Hepatocyte (in vitro differentiated cells): ENCODE measurements around the gene TSPAN16. TPM values are rescaled to one million over a fixed set of nuclear protein-coding genes. Genes with fewer than 3 reads are reported as not detected.

Experiments
- DNase-seq: peaks from one replicate; pipeline ENCODE4 v3.0.0-alpha.2; 2016; ENCODE audit warnings: low spot score
- H2AFZ ChIP-seq: fragments of 200-600 bp; sonication (generic); 2 replicates; pipeline ENCODE4 v1.6.0; 2016; ENCODE audit warnings: antibody characterized with exemption, mild to moderate bottlenecking
- H3K27ac ChIP-seq: fragments of 200-600 bp; sonication (generic); 2 replicates; pipeline ENCODE4 v1.5.1; 2016; ENCODE audit warnings: mild to moderate bottlenecking
- H3K27me3 ChIP-seq: fragments of 200-600 bp; sonication (generic); 2 replicates; pipeline ENCODE4 v1.6.1; 2016
- H3K36me3 ChIP-seq: fragments of 200-600 bp; sonication (generic); replicated peaks from 2 replicates; pipeline ENCODE4 v1.5.1; 2016; ENCODE audit warnings: low read depth; ENCODE audit not compliant: insufficient read depth
- H3K4me1 ChIP-seq: fragments of 200-600 bp; sonication (generic); 2 replicates; pipeline ENCODE4 v1.5.1; 2016; ENCODE audit warnings: mild to moderate bottlenecking, moderate library complexity; ENCODE audit not compliant: insufficient read depth
- H3K4me2 ChIP-seq: fragments of 200-600 bp; sonication (generic); 2 replicates; pipeline ENCODE4 v1.6.0; 2016
- H3K4me3 ChIP-seq: fragments of 200-600 bp; sonication (generic); 2 replicates; pipeline ENCODE4 v1.5.1; 2016; ENCODE audit warnings: mild to moderate bottlenecking
- H3K79me2 ChIP-seq: fragments of 200-600 bp; sonication (generic); 2 replicates; pipeline ENCODE4 v1.6.0; 2017; ENCODE audit warnings: mild to moderate bottlenecking
- H3K9me2 ChIP-seq: fragments of 200-600 bp; sonication (generic); replicated peaks from 2 replicates; pipeline ENCODE4 v1.6.0; 2017; ENCODE audit warnings: mild to moderate bottlenecking; ENCODE audit not compliant: insufficient read depth
- H3K9me3 ChIP-seq: fragments of 200-600 bp; sonication (generic); 2 replicates; pipeline ENCODE4 v1.5.1; 2016; ENCODE audit warnings: low read depth, mild to moderate bottlenecking
- H4K20me1 ChIP-seq: fragments of 200-600 bp; sonication (generic); 2 replicates; pipeline ENCODE4 v1.6.0; 2016; ENCODE audit warnings: mild to moderate bottlenecking; ENCODE audit not compliant: insufficient read depth, poor library complexity, severe bottlenecking
- EZH2 ChIP-seq: fragments of 200-600 bp; sonication (generic); IDR thresholded peaks from 2 replicates; pipeline ENCODE4 v1.6.1; 2016; ENCODE audit warnings: antibody characterized with exemption, mild to moderate bottlenecking, borderline replicate concordance
- EZH2phosphoT487 ChIP-seq: fragments of 200-600 bp; sonication (generic); IDR thresholded peaks from one replicate; pipeline ENCODE4 v1.6.1; 2018; ENCODE audit warnings: antibody characterized with exemption, mild to moderate bottlenecking, low read depth, moderate library complexity; ENCODE audit not compliant: unreplicated experiment, severe bottlenecking
- WGBS: methylation state at CpG from one replicate; pipeline ENCODE4 v1.1.6; 2016; ENCODE audit warnings: low lambda C conversion rate; ENCODE audit errors: missing lambda C conversion rate; 5-methylcytosine and 5-hydroxymethylcytosine counted together
- polyA plus RNA-seq: library from polyadenylated mRNA; unstranded; fragments of >200 nt; fragmentation: Nextera tagmentation; extraction: Ambion mirVana; gene quantifications from 2 replicates; pipeline ENCODE4 v1.2.1, GENCODE V29; 2016
- total RNA-seq: library from RNA; depleted of rRNA; stranded (reverse); fragments of >200 nt; gene quantifications from 2 replicates; pipeline ENCODE4 v1.2.3, GENCODE V29; 2014
- TF ChIP-seq, protein P1 (sequence below): fragments of 200-600 bp; sonication (generic); IDR thresholded peaks from 2 replicates; pipeline ENCODE4 v1.5.1; 2016; ENCODE audit warnings: antibody characterized with exemption, mild to moderate bottlenecking; ENCODE audit not compliant: poor library complexity

The TSPAN16 gene
- total and polyA plus RNA-seq, 2 experiments from 2014 or later = not detected

DNA sequence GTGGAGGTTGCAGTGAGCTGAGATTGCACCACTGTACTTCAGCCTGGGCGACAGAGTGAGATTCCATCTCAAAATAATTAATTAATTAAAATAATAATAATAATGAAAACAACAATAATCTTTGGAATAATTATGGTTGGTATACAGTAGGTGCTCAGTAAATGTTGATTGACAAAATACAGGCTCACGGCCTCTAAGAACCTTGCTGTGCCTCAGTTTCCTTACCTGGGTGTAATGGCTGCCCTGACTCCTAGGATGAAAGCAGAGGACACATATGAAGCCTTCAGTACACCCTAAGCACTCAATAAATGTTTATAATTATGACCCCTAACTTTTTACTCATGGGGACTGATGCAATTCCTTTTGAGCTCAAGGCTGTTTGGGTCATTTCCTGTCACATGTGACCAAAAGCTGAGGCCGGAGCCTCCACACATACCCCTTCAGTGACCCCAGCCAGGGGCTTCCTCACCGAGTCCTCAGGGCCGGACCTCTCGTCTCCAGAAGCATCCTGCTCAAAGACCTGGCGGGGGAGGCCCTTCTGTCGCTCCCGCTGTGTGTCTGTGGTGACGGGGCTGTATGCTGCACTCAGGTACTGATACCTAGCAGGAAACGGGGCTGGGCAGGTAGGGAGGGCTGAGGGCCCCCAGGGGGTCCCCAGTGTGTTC is 44.2 kb upstream of the TSPAN16 start:
- H4K20me1 ChIP-seq = no peaks in the 10 kb centered on the region
- TF ChIP-seq, protein P1, sequence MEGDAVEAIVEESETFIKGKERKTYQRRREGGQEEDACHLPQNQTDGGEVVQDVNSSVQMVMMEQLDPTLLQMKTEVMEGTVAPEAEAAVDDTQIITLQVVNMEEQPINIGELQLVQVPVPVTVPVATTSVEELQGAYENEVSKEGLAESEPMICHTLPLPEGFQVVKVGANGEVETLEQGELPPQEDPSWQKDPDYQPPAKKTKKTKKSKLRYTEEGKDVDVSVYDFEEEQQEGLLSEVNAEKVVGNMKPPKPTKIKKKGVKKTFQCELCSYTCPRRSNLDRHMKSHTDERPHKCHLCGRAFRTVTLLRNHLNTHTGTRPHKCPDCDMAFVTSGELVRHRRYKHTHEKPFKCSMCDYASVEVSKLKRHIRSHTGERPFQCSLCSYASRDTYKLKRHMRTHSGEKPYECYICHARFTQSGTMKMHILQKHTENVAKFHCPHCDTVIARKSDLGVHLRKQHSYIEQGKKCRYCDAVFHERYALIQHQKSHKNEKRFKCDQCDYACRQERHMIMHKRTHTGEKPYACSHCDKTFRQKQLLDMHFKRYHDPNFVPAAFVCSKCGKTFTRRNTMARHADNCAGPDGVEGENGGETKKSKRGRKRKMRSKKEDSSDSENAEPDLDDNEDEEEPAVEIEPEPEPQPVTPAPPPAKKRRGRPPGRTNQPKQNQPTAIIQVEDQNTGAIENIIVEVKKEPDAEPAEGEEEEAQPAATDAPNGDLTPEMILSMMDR = no peak
- TF ChIP-seq EZH2phosphoT487 = no peak
- no peak for TF ChIP-seq EZH2
- H3K36me3 ChIP-seq = no peaks in the 10 kb centered on the region
- no peak overlapping the region for H3K27ac ChIP-seq
- H3K4me1 ChIP-seq = no peaks in the 10 kb centered on the region
- no peaks in the 10 kb centered on the region for H3K9me3 ChIP-seq
- 91% methylated on average over 11 of the region's 11 CpGs for WGBS
- peak; percentile 2 for DNase-seq
- no peaks in the 10 kb centered on the region for H3K9me2 ChIP-seq
- H3K79me2 ChIP-seq = peaks cover 3% of the 10 kb centered on the region
- no peaks in the 10 kb centered on the region for H3K27me3 ChIP-seq
- H3K4me3 ChIP-seq = no peak overlapping the region
- no peak overlapping the region for H3K4me2 ChIP-seq
- H2AFZ ChIP-seq = no peak overlapping the region

GRCh38 chr19:11252665-11253355 is 43.1 kb upstream of the TSPAN16 start:
- WGBS = 93% methylated on average over 18 of the region's 19 CpGs
- H3K27ac ChIP-seq = no peak overlapping the region

DNA sequence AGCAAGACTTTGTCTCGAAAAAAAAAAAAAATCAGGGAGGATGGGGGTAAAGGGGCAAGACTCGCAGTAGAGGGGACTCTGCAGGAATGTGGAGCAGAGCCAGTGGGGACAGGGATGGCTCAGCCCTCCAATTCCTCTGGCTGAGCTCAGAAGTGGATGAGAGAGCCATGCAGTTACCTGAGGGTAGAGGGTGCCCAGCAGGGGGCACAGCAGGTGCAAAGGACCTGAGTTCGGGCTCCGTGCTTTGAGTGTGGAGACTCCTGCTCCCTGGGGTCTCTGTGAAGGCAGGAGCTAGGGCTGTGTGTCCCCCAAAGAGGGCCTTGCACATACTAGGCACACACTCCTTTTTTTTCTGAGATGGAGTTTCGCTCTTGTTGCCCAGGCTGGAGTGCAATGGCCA is 41.3 kb upstream of the TSPAN16 start:
- no peak overlapping the region for H3K4me2 ChIP-seq
- no peaks in the 10 kb centered on the region for H4K20me1 ChIP-seq
- no peak for DNase-seq
- TF ChIP-seq EZH2phosphoT487 (no peak), EZH2 (no peak)
- TF ChIP-seq, protein P1 = no peak
- H3K9me3 ChIP-seq = no peaks in the 10 kb centered on the region
- H3K4me1 ChIP-seq = no peaks in the 10 kb centered on the region
- H3K4me3 ChIP-seq = no peak overlapping the region
- H3K9me2 ChIP-seq = no peaks in the 10 kb centered on the region
- no peaks in the 10 kb centered on the region for H3K27me3 ChIP-seq
- H3K79me2 ChIP-seq = peaks cover 3% of the 10 kb centered on the region
- no peak overlapping the region for H2AFZ ChIP-seq
- whole genome bisulfite sequencing = 98% methylated on average over 5 of the region's 5 CpGs
- H3K36me3 ChIP-seq = no peaks in the 10 kb centered on the region
- no peak overlapping the region for H3K27ac ChIP-seq

More at GRCh38 chr19:11252665-11253355, 43.1 kb upstream of the TSPAN16 start:
- Histone ChIP-seq H2AFZ (no peak overlapping the region), H3K9me2 (no peaks in the 10 kb centered on the region), H3K4me1 (no peaks in the 10 kb centered on the region), H3K9me3 (no peaks in the 10 kb centered on the region), H3K79me2 (peaks cover 3% of the 10 kb centered on the region), H3K27me3 (no peaks in the 10 kb centered on the region), H3K36me3 (no peaks in the 10 kb centered on the region), H4K20me1 (no peaks in the 10 kb centered on the region), H3K4me2 (no peak overlapping the region), H3K4me3 (no peak overlapping the region)
- TF ChIP-seq, protein P1 = no peak
- TF ChIP-seq EZH2 (no peak), EZH2phosphoT487 (no peak)
- no peak for DNase-seq
